ENCODE data around the gene TJP1. TPM values are rescaled to one million over a fixed set of nuclear protein-coding genes. Genes with fewer than 3 reads are reported as not detected.

Gene TJP1
- total RNA-seq, 1 donor from 2014 or later: 90.6 TPM

- Mint-ChIP-seq H3K4me3 (no peak overlapping the region), H3K27me3 (ENCODE audit: low read depth) (no peaks in the 10 kb centered on the region), H3K36me3 (ENCODE audit: low read depth) (peaks cover under 1% of the 10 kb centered on the region), H3K4me1 (peaks cover 36% of the 10 kb centered on the region), H3K9me3 (no peaks in the 10 kb centered on the region), H3K27ac (ENCODE audit: unreplicated experiment) (no peak overlapping the region)
- TF ChIP-seq CTCF (conservative IDR thresholded peaks at IDR 0.05): no peak
- DNase-seq (ENCODE audit: low read depth, low spot score): no peak
Observed at GRCh38 chr15:29811691-29812383, 10.4 kb downstream of the TJP1 start.

- no peak for DNase-seq (ENCODE audit: low read depth, low spot score)
- Mint-ChIP-seq H3K4me3 (no peak overlapping the region), H3K4me1 (peaks cover 25% of the 10 kb centered on the region), H3K36me3 (ENCODE audit: low read depth) (peaks cover 3% of the 10 kb centered on the region), H3K9me3 (no peaks in the 10 kb centered on the region), H3K27ac (ENCODE audit: unreplicated experiment) (peak overlapping the region; percentile 10), H3K27me3 (ENCODE audit: low read depth) (no peaks in the 10 kb centered on the region)
- no peak for TF ChIP-seq CTCF (conservative IDR thresholded peaks at IDR 0.05)
Observed at GRCh38 chr15:29805708-29806104, 16.6 kb downstream of the TJP1 start.

- Mint-ChIP-seq H3K36me3 (ENCODE audit: low read depth) (peaks cover 5% of the 10 kb centered on the region), H3K9me3 (no peaks in the 10 kb centered on the region), H3K27me3 (ENCODE audit: low read depth) (no peaks in the 10 kb centered on the region), H3K4me1 (peaks cover 26% of the 10 kb centered on the region), H3K4me3 (no peak overlapping the region), H3K27ac (ENCODE audit: unreplicated experiment) (peak overlapping the region; percentile 2)
- no peak for TF ChIP-seq CTCF (conservative IDR thresholded peaks at IDR 0.05)
- DNase-seq (ENCODE audit: low read depth, low spot score): no peak
Observed at GRCh38 chr15:29805043-29805707, 17.1 kb downstream of the TJP1 start.

- H3K36me3 Mint-ChIP-seq (ENCODE audit: low read depth): peaks cover 11% of the 10 kb centered on the region
Observed at GRCh38 chr15:29802411-29802810, 19.9 kb downstream of the TJP1 start.

More at GRCh38 chr15:29802411-29802810, 19.9 kb downstream of the TJP1 start:
- Mint-ChIP-seq H3K27ac (ENCODE audit: unreplicated experiment) (no peak overlapping the region), H3K27me3 (ENCODE audit: low read depth) (no peaks in the 10 kb centered on the region), H3K9me3 (no peaks in the 10 kb centered on the region), H3K4me3 (no peak overlapping the region), H3K4me1 (peaks cover 26% of the 10 kb centered on the region)
- no peak for DNase-seq (ENCODE audit: low read depth, low spot score)
- TF ChIP-seq CTCF (conservative IDR thresholded peaks at IDR 0.05): no peak

Measured in neural crest cell (in vitro differentiated cells).